ENCODE data around the gene PRKAR1B.

The PRKAR1B gene

GRCh38 chr7:503575-504111 is 223.4 kb downstream of the PRKAR1B start:
- DNase-seq, result no peak

GRCh38 chr7:502296-502695 is 224.8 kb downstream of the PRKAR1B start:
- DNase-seq, result no peak

- no peak for DNase-seq
These were observed 225.6 kb downstream of the PRKAR1B start for GRCh38 chr7:501526-501925.

- no peak for DNase-seq
These were observed 226.3 kb downstream of the PRKAR1B start for GRCh38 chr7:500521-501420.

- DNase-seq, result no peak
These were observed 227.1 kb downstream of the PRKAR1B start for GRCh38 chr7:499853-500485.
